Endothelial cell of umbilical vein (primary cell): ENCODE results near the gene CSNK1G2. TPM values are rescaled to one million over a fixed set of nuclear protein-coding genes. Genes with fewer than 3 reads are reported as not detected.

Experiments used
- BruUV-seq: library from RNA; stranded (reverse); fragments of 400-500 nt; replicated peaks from 2 replicates; lab custom pipeline; 2021; lab: Mats Ljungman, UMichigan
- CTCF ChIA-PET: fragments of 300-600, 350-600 bp; sonication (Branson Sonifier 250); formaldehyde crosslinking; loops from one replicate; lab custom pipeline; 2021; ENCODE audit warnings: antibody characterized with exemption, inconsistent platforms; lab: Charles Lee
- POLR2A ChIA-PET: fragments of 300-600, 350-600 bp; sonication (Branson Sonifier 250); formaldehyde crosslinking; loops from one replicate; lab custom pipeline; 2021; ENCODE audit warnings: antibody characterized with exemption, inconsistent platforms; lab: Charles Lee
- DNase-seq: peaks from one replicate; pipeline ENCODE4 v3.0.0-alpha.2; 2011; ENCODE audit warnings: low read depth, low spot score
- FAIRE-seq: peaks from 2 replicates; lab custom pipeline; 2011; peaks lifted over from hg19 to GRCh38; lab: Jason Lieb, UNC
- H2AFZ ChIP-seq: 2 replicates; pipeline ENCODE4 v1.6.0; 2012; ENCODE audit warnings: low read depth, low read length, control low read depth, inconsistent platforms
- H3K27ac ChIP-seq: 2 replicates; pipeline ENCODE4 v1.5.1; 2011; ENCODE audit warnings: low read depth, mild to moderate bottlenecking, control low read depth, low read length, moderate library complexity; ENCODE audit not compliant: insufficient read depth
- H3K27me3 ChIP-seq, 2 experiments: 2 replicates each; pipeline versions ENCODE4 v1.6.0 to v1.6.1; 2011; ENCODE audit warnings: low read length in 2 of 2, mixed read lengths in 1 of 2; ENCODE audit not compliant: control insufficient read depth in 2 of 2, insufficient read depth in 2 of 2
- H3K36me3 ChIP-seq, 2 experiments: 2 replicates in 1 of 2; 3 replicates in 1 of 2; pipeline ENCODE4 v1.5.1; 2011; ENCODE audit warnings: low read length in 2 of 2, mild to moderate bottlenecking in 1 of 2, moderate library complexity in 1 of 2; ENCODE audit not compliant: control insufficient read depth in 2 of 2, insufficient read depth in 2 of 2; ENCODE audit errors: extremely low read depth in 1 of 2
- H3K4me1 ChIP-seq: 3 replicates; pipeline ENCODE4 v1.5.1; 2011; ENCODE audit warnings: mild to moderate bottlenecking, low read length; ENCODE audit not compliant: control insufficient read depth, insufficient read depth; ENCODE audit errors: extremely low read depth
- H3K4me2 ChIP-seq: 2 replicates; pipeline ENCODE4 v1.6.1; 2011; ENCODE audit warnings: low read length, control low read depth, mixed read lengths; ENCODE audit not compliant: insufficient read depth
- H3K4me3 ChIP-seq, 3 experiments: fragments of 200-600 bp in 1 of 3; sonication (generic), shearing (Covaris generic) in 1 of 3; replicated peaks in 1 of 3; 2 replicates each; pipeline ENCODE4 v1.5.1; 2011 to 2016; ENCODE audit warnings: control low read depth in 3 of 3, low read length in 3 of 3, mild to moderate bottlenecking in 2 of 3, inconsistent platforms in 1 of 3, low read depth in 1 of 3, moderate library complexity in 1 of 3; ENCODE audit not compliant: insufficient read depth in 1 of 3
- H3K79me2 ChIP-seq: 2 replicates; pipeline ENCODE4 v1.6.0; 2012; ENCODE audit warnings: low read length, inconsistent platforms; ENCODE audit not compliant: control insufficient read depth, insufficient read depth
- H3K9ac ChIP-seq: replicated peaks from 2 replicates; pipeline ENCODE3; 2011; ENCODE audit warnings: low read length, control low read depth; ENCODE audit not compliant: insufficient read depth; ENCODE audit errors: extremely low read depth
- H3K9me1 ChIP-seq: replicated peaks from 3 replicates; pipeline ENCODE4 v1.6.0; 2011; ENCODE audit warnings: mild to moderate bottlenecking, low read length; ENCODE audit not compliant: control insufficient read depth, insufficient read depth; ENCODE audit errors: extremely low read depth
- H3K9me3 ChIP-seq: replicated peaks from 2 replicates; pipeline ENCODE4 v1.5.1; 2012; ENCODE audit warnings: low read length, inconsistent platforms; ENCODE audit not compliant: control insufficient read depth, insufficient read depth
- H4K20me1 ChIP-seq: replicated peaks from 2 replicates; pipeline ENCODE3; 2011; ENCODE audit warnings: mild to moderate bottlenecking, low read length; ENCODE audit not compliant: control insufficient read depth, insufficient read depth; ENCODE audit errors: extremely low read depth
- CTCF ChIP-seq, 2 donors: IDR thresholded peaks; 1 replicate in 1 of 2; 2 replicates in 1 of 2; pipeline ENCODE4 v1.5.1; 2011; ENCODE audit warnings: low read length in 2 of 2, mild to moderate bottlenecking in 2 of 2, moderate library complexity in 2 of 2, control low read depth in 1 of 2, inconsistent platforms in 1 of 2, low read depth in 1 of 2; ENCODE audit not compliant: insufficient read depth in 1 of 2; ENCODE audit errors: extremely low read depth in 1 of 2
- EZH2 ChIP-seq: IDR thresholded peaks from 2 replicates; pipeline ENCODE4 v1.6.1; 2012; ENCODE audit warnings: borderline replicate concordance, low read depth, mild to moderate bottlenecking, moderate library complexity, low read length, inconsistent platforms; ENCODE audit not compliant: severe bottlenecking
- FOS ChIP-seq: IDR thresholded peaks from 2 replicates; pipeline ENCODE4 v1.6.1; 2011; ENCODE audit warnings: mild to moderate bottlenecking, low read length, moderate library complexity, borderline replicate concordance; ENCODE audit not compliant: insufficient read depth
- GATA2 ChIP-seq: IDR thresholded peaks from 2 replicates; pipeline ENCODE4 v1.7.0; 2011; ENCODE audit warnings: low read depth, mild to moderate bottlenecking, moderate library complexity, mixed read lengths, low read length; ENCODE audit not compliant: insufficient read length, insufficient read depth
- JUN ChIP-seq: IDR thresholded peaks from 2 replicates; pipeline ENCODE4 v1.6.1; 2011; ENCODE audit warnings: borderline replicate concordance, low read depth; ENCODE audit not compliant: insufficient read length, insufficient read depth
- MYC ChIP-seq: IDR thresholded peaks from one replicate; pipeline ENCODE4 v1.6.1; 2011; ENCODE audit warnings: mild to moderate bottlenecking, low read depth, low read length
- POLR2A ChIP-seq: IDR thresholded peaks from 2 replicates; pipeline ENCODE4 v1.6.1; 2012; ENCODE audit warnings: low read depth, mild to moderate bottlenecking, control low read depth, low read length
- POLR2AphosphoS5 ChIP-seq: IDR thresholded peaks from 2 replicates; pipeline ENCODE4 v1.6.1; 2012; ENCODE audit warnings: low read depth, mild to moderate bottlenecking, control low read depth, low read length, moderate library complexity; ENCODE audit not compliant: insufficient read depth
- dilution Hi-C: fragments of 300-500 bp; cut with MboI; formaldehyde crosslinking; loops from one replicate; pipeline ENCODE4 v1.15.0; 2019; ENCODE audit warnings: low sequenced_read_pairs; ENCODE audit not compliant: extremely low pct_ligation_motif_present
- intact Hi-C: fragments of 100-400 bp; cut with micrococcal nuclease; formaldehyde crosslinking; loops from one replicate; pipeline ENCODE4 v1.10.0; 2022
- polyA plus RNA-seq, 4 experiments: library from polyadenylated mRNA; depleted of rRNA in 3 of 4; stranded (reverse) in 3 of 4; unstranded in 1 of 4; fragments of >200 nt; gene quantifications; 2 replicates each; pipeline versions ENCODE4 v1.2.1 to v1.2.3, GENCODE V29; 2011 to 2012; ENCODE audit warnings: missing spikeins in 1 of 4
- total RNA-seq: library from RNA; stranded (reverse); gene quantifications from 2 replicates; pipeline ENCODE4 v1.2.3, GENCODE V29; 2021
- TF ChIP-seq, protein P1 (sequence below): IDR thresholded peaks from 2 replicates; pipeline ENCODE4 v1.6.1; 2011; ENCODE audit not compliant: insufficient read depth, insufficient read length

The CSNK1G2 gene
- total and polyA plus RNA-seq, 2 donors (not counting 3 experiments of a cell fraction or from before 2014, with no cell fraction given), result 96.6 to 110 TPM

GRCh38 chr19:1980091-1980808 lies 39.3 kb downstream of the CSNK1G2 start:
- CTCF ChIA-PET, result interaction anchor here (0.6 to 1.1 kb wide), 2 partner anchors 50 kb away, joined by 3 read pairs; no protein-coding TSS in a partner anchor
- no peaks in the 10 kb centered on the region for H3K9me1 ChIP-seq
- peaks cover 9% of the 10 kb centered on the region for H3K79me2 ChIP-seq
- no peak for TF ChIP-seq CTCF (IDR thresholded peaks at IDR 0.05; ENCODE audit: extremely low read depth in 1 of 2, insufficient read depth in 1 of 2, low read depth in 1 of 2, low read length in 2 of 2)
- TF ChIP-seq POLR2AphosphoS5, result no peak
- no peak overlapping the region for H2AFZ ChIP-seq
- peaks cover 5 to 33% of the 10 kb centered on the region in 2 experiments for H3K36me3 ChIP-seq
- H3K27me3 ChIP-seq, result no peaks in the 10 kb centered on the region
- DNase-seq, result no peak
- intact Hi-C loops (no loop called here), dilution Hi-C loops (no loop called here)
- no TSS peak for BruUV-seq
- POLR2A ChIA-PET, result no interaction called here
- no peaks in the 10 kb centered on the region for H3K9me3 ChIP-seq
- no peaks in the 10 kb centered on the region for H4K20me1 ChIP-seq
- H3K4me3 ChIP-seq, result no peak overlapping the region
- FAIRE-seq, result no peak
- no peak overlapping the region for H3K27ac ChIP-seq
- no peak overlapping the region for H3K4me2 ChIP-seq
- no peak overlapping the region for H3K9ac ChIP-seq
- no peaks in the 10 kb centered on the region for H3K4me1 ChIP-seq

DNA sequence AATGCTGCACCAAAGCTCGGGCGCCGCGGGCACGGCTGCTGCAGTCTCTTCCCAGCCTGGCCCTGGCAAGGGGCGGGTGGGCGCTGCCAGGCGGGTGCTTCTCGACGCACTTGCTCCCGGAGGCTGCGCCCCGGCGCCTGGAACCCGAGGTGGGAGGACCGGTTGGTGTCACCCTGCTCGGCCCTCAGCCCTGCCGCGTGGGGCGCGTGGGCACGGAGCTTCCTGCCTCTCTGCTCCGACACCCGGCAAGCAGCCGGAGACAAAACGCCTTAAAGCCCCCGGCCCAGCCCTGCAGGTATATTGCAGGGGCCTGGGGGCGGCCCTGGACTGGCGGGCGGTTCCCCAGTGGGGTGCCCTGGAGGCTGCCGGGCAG lies 39.8 kb downstream of the CSNK1G2 start:
- no peak overlapping the region for H3K27ac ChIP-seq
- no peaks in the 10 kb centered on the region for H3K4me1 ChIP-seq
- POLR2A ChIA-PET, result no interaction called here
- intact Hi-C loops, result no loop called here
- no peak overlapping the region for H3K9ac ChIP-seq
- DNase-seq (no peak), FAIRE-seq (no peak)
- H4K20me1 ChIP-seq, result no peaks in the 10 kb centered on the region
- peaks cover 5 to 34% of the 10 kb centered on the region in 2 experiments for H3K36me3 ChIP-seq
- no peaks in the 10 kb centered on the region for H3K27me3 ChIP-seq
- peaks cover 9% of the 10 kb centered on the region for H3K79me2 ChIP-seq
- no peaks in the 10 kb centered on the region for H3K9me3 ChIP-seq
- no TSS peak for BruUV-seq
- H3K4me3 ChIP-seq, result no peak overlapping the region
- TF ChIP-seq POLR2AphosphoS5, result no peak
- TF ChIP-seq GATA2, result no peak
- TF ChIP-seq CTCF (IDR thresholded peaks at IDR 0.05; ENCODE audit: extremely low read depth in 1 of 2, insufficient read depth in 1 of 2, low read depth in 1 of 2, low read length in 2 of 2), result no peak
- TF ChIP-seq POLR2A, result no peak
- no peak for TF ChIP-seq EZH2
- no peak for TF ChIP-seq JUN
- TF ChIP-seq, protein P1, sequence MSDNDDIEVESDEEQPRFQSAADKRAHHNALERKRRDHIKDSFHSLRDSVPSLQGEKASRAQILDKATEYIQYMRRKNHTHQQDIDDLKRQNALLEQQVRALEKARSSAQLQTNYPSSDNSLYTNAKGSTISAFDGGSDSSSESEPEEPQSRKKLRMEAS, result no peak
- TF ChIP-seq FOS, result no peak
- TF ChIP-seq MYC, result no peak
- dilution Hi-C loops, result no loop called here
- H3K4me2 ChIP-seq, result no peak overlapping the region
- CTCF ChIA-PET, result interaction anchor here (1.1 kb wide), 1 partner anchor 51 kb away, joined by 3 read pairs; no protein-coding TSS in a partner anchor
- H2AFZ ChIP-seq, result no peak overlapping the region
- H3K9me1 ChIP-seq, result no peaks in the 10 kb centered on the region
